Neural crest cell (in vitro differentiated cells): ENCODE data around the gene SMKR1. TPM values are rescaled to one million over a fixed set of nuclear protein-coding genes. Genes with fewer than 3 reads are reported as not detected.
"Not testable (repeated sequence)": the region's sequence is repeated elsewhere in the genome, so short reads cannot be mapped to it uniquely, and the experiment has no call there.

ENCODE experiments used
- DNase-seq: peaks from one replicate; pipeline ENCODE4 v3.0.0; 2021; ENCODE audit warnings: low read depth, mixed read lengths, low spot score
- H3K27ac Mint-ChIP-seq: one replicate; pipeline ENCODE4 v1.8.0; 2021; ENCODE audit warnings: mild to moderate bottlenecking, mixed read lengths; ENCODE audit not compliant: unreplicated experiment
- H3K27me3 Mint-ChIP-seq: 2 replicates; pipeline ENCODE4 v1.8.0; 2021; ENCODE audit warnings: low read depth, mild to moderate bottlenecking, mixed read lengths
- H3K36me3 Mint-ChIP-seq: 2 replicates; pipeline ENCODE4 v1.8.0; 2021; ENCODE audit warnings: low read depth, mild to moderate bottlenecking, mixed read lengths
- H3K4me1 Mint-ChIP-seq: 2 replicates; pipeline ENCODE4 v1.8.0; 2021; ENCODE audit warnings: mixed read lengths
- H3K4me3 Mint-ChIP-seq: one replicate; pipeline ENCODE4 v1.8.0; 2021; ENCODE audit warnings: mild to moderate bottlenecking, mixed read lengths
- H3K9me3 Mint-ChIP-seq: 2 replicates; pipeline ENCODE4 v1.8.0; 2021; ENCODE audit warnings: mixed read lengths
- total RNA-seq: library from RNA; stranded (reverse); gene quantifications from 2 replicates; pipeline ENCODE4 v1.2.1, GENCODE V29; 2021
- TF ChIP-seq, protein P1 (sequence below): fragments of 200-600 bp; sonication (generic); conservative IDR thresholded peaks from 2 replicates; pipeline ENCODE4 v1.5.0; 2021; ENCODE audit warnings: antibody characterized with exemption, mild to moderate bottlenecking

The SMKR1 gene
- total RNA-seq, 1 donor from 2014 or later: 2.5 TPM

- Mint-ChIP-seq H3K4me1 (no peaks in the 10 kb centered on the region), H3K27me3 (no peaks in the 10 kb centered on the region), H3K9me3 (peaks cover 4% of the 10 kb centered on the region), H3K4me3 (no peak overlapping the region), H3K27ac (no peak overlapping the region), H3K36me3 (peaks cover 27% of the 10 kb centered on the region)
- TF ChIP-seq, protein P1, sequence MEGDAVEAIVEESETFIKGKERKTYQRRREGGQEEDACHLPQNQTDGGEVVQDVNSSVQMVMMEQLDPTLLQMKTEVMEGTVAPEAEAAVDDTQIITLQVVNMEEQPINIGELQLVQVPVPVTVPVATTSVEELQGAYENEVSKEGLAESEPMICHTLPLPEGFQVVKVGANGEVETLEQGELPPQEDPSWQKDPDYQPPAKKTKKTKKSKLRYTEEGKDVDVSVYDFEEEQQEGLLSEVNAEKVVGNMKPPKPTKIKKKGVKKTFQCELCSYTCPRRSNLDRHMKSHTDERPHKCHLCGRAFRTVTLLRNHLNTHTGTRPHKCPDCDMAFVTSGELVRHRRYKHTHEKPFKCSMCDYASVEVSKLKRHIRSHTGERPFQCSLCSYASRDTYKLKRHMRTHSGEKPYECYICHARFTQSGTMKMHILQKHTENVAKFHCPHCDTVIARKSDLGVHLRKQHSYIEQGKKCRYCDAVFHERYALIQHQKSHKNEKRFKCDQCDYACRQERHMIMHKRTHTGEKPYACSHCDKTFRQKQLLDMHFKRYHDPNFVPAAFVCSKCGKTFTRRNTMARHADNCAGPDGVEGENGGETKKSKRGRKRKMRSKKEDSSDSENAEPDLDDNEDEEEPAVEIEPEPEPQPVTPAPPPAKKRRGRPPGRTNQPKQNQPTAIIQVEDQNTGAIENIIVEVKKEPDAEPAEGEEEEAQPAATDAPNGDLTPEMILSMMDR: no peak
- DNase-seq: no peak
These were observed 22.5 kb upstream of the SMKR1 start for GRCh38 chr7:129479831-129480230.

DNA sequence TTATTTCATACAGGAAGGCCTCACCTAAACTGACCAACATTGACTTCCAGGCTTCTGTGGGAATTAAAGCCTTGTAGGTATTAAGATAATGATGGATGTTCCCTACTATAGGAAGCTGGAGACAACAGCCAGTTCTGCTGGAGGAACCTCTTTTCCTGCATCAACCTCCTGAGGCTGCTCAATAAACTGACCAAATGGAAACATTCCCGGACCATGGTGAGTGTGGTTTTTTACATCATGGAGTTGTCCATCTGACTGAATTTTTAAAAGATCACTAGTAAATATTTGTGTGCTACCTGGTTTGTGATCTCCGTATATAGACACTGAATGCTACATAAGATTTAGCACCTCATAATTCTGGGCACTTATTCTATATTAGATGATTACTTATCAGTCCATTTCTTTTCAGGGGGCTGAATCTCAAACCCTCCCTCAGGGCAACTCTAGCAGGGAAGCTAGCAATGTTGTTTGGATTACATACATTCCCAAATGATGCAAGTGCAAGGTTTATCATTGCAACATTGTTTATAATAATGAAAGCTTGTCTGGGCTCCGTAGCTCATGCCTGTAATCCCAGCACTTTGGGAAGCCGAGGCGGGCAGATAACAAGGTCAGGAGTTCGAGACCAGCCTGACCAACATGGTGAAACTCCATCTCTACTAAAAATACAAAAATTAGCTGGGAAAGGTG is 21.5 kb upstream of the SMKR1 start:
- DNase-seq: no peak
- TF ChIP-seq, protein P1: no peak
- Mint-ChIP-seq H3K4me1 (no peaks in the 10 kb centered on the region), H3K27ac (no peak overlapping the region), H3K4me3 (no peak overlapping the region), H3K27me3 (no peaks in the 10 kb centered on the region), H3K36me3 (peaks cover 20% of the 10 kb centered on the region), H3K9me3 (peaks cover 4% of the 10 kb centered on the region)

GRCh38 chr7:129481376-129481775 is 21.0 kb upstream of the SMKR1 start:
- H3K27me3 Mint-ChIP-seq: not testable (repeated sequence)

GRCh38 chr7:129482781-129483180 is 19.6 kb upstream of the SMKR1 start:
- H3K9me3 Mint-ChIP-seq: peaks cover 1% of the 10 kb centered on the region
- H3K36me3 Mint-ChIP-seq: peaks cover 14% of the 10 kb centered on the region
- H3K4me3 Mint-ChIP-seq: no peak overlapping the region
- H3K27me3 Mint-ChIP-seq: no peaks in the 10 kb centered on the region
- H3K4me1 Mint-ChIP-seq: no peaks in the 10 kb centered on the region
- DNase-seq: no peak
- H3K27ac Mint-ChIP-seq: no peak overlapping the region
- TF ChIP-seq, protein P1: no peak

More at GRCh38 chr7:129481376-129481775, 21.0 kb upstream of the SMKR1 start:
- not testable (repeated sequence) for DNase-seq, H3K9me3 Mint-ChIP-seq, H3K4me1 Mint-ChIP-seq, H3K27ac Mint-ChIP-seq, H3K4me3 Mint-ChIP-seq
- peaks cover 20% of the 10 kb centered on the region for H3K36me3 Mint-ChIP-seq

GRCh38 chr7:129489491-129489890 is 12.8 kb upstream of the SMKR1 start:
- Mint-ChIP-seq H3K9me3 (no peaks in the 10 kb centered on the region), H3K27me3 (no peaks in the 10 kb centered on the region), H3K27ac (no peak overlapping the region), H3K36me3 (peaks cover 8% of the 10 kb centered on the region), H3K4me1 (no peaks in the 10 kb centered on the region), H3K4me3 (no peak overlapping the region)
- TF ChIP-seq, protein P1: no peak
- no peak for DNase-seq

- H3K4me1 Mint-ChIP-seq: no peaks in the 10 kb centered on the region
- peaks cover 8% of the 10 kb centered on the region for H3K36me3 Mint-ChIP-seq
- DNase-seq: no peak
- H3K27me3 Mint-ChIP-seq: no peaks in the 10 kb centered on the region
- no peak overlapping the region for H3K4me3 Mint-ChIP-seq
- H3K9me3 Mint-ChIP-seq: no peaks in the 10 kb centered on the region
- TF ChIP-seq, protein P1: no peak
- H3K27ac Mint-ChIP-seq: no peak overlapping the region
These were observed 9.9 kb upstream of the SMKR1 start for GRCh38 chr7:129492391-129492790.
